Lower lobe of right lung (tissue), 2 donors: ENCODE measurements around the gene BAHD1. TPM values are rescaled to one million over a fixed set of nuclear protein-coding genes. Genes with fewer than 3 reads are reported as not detected.
A peak's percentile ranks its signal among the peaks of the same experiment; 100 is the strongest.

ENCODE experiments used
- ATAC-seq, 2 donors: fragments of 200-7000 bp; cut with Tn5 transposase; one replicate each; pipeline ENCODE4 v1.9.1; 2020 to 2022; ENCODE audit warnings: mild to moderate bottlenecking in 2 of 2, moderate library complexity in 2 of 2
- DNase-seq: peaks from one replicate; pipeline ENCODE4 v3.0.0-alpha.2; 2020
- H3K27ac ChIP-seq: fragments of 200-600 bp; one replicate; pipeline ENCODE4 v1.8.0; 2022
- H3K27me3 ChIP-seq: fragments of 200-600 bp; one replicate; pipeline ENCODE4 v1.8.0; 2022; ENCODE audit warnings: low read depth
- H3K36me3 ChIP-seq: fragments of 200-600 bp; one replicate; pipeline ENCODE4 v1.8.0; 2022; ENCODE audit warnings: mild to moderate bottlenecking
- H3K4me1 ChIP-seq: fragments of 200-600 bp; one replicate; pipeline ENCODE4 v1.8.0; 2022
- H3K4me3 ChIP-seq: fragments of 200-600 bp; one replicate; pipeline ENCODE4 v1.8.0; 2022; ENCODE audit warnings: mild to moderate bottlenecking
- H3K9me3 ChIP-seq: fragments of 200-600 bp; one replicate; pipeline ENCODE4 v1.8.0; 2022
- intact Hi-C: fragments of 100-400 bp; cut with DNase I; formaldehyde crosslinking; loops from one replicate; pipeline ENCODE4 v1.11.0; 2022
- total RNA-seq: library from RNA; stranded (reverse); fragmentation: NEBNext Ultra II Directional; extraction: Animal tissue kit (Norgen Biotek cat#: 25700); gene quantifications from one replicate; pipeline ENCODE4 v1.2.1, GENCODE V29; 2021
- TF ChIP-seq, protein P1 (sequence below): fragments of 200-600 bp; IDR thresholded peaks from one replicate; pipeline ENCODE4 v1.8.0; 2022; ENCODE audit warnings: antibody characterized with exemption, mild to moderate bottlenecking
- donor health status: DM: no; HTN: yes; CAD: no; lungs with severe emphysema.

BAHD1 gene
- total RNA-seq, 1 donor from 2014 or later: 23.9 TPM

DNA sequence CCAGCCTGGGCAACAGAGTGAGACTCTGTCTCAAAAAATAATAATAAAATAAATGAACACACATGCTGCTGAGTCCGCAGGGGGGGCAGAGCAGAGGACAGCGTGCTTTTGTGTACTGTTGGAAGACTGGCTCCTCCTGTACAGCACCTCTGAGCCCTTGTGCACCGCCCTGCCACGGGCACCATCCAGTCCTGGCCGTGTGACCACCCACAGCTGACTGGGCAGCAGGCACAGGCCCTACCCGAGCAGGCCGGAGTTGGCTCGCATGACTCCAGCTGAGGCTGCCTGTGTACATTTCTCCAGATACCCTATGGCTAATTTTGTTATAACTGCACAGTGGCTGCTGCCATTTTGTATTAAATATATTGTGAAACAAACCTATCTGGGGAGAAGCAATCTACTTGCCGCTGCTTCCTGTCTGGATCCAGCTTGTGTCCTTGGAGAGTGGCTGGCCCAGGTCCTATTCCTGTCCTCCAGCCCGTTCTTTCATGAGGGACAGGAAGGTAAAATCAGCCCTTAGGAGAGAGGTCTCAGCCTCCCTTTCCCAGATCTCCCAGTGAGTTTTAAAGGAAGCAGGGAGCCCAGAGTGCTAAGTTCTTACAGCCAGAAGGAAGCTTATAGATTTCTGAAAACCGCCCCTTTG lies 20.6 kb upstream of the BAHD1 start:
- Histone ChIP-seq H3K9me3 (no peaks in the 10 kb centered on the region), H3K4me3 (no peak overlapping the region), H3K36me3 (peaks cover 33% of the 10 kb centered on the region), H3K4me1 (peaks cover 24% of the 10 kb centered on the region), H3K27me3 (no peaks in the 10 kb centered on the region), H3K27ac (no peak overlapping the region)
- ATAC-seq (no peak), DNase-seq (no peak)
- intact Hi-C loops: no loop called here
- TF ChIP-seq, protein P1, sequence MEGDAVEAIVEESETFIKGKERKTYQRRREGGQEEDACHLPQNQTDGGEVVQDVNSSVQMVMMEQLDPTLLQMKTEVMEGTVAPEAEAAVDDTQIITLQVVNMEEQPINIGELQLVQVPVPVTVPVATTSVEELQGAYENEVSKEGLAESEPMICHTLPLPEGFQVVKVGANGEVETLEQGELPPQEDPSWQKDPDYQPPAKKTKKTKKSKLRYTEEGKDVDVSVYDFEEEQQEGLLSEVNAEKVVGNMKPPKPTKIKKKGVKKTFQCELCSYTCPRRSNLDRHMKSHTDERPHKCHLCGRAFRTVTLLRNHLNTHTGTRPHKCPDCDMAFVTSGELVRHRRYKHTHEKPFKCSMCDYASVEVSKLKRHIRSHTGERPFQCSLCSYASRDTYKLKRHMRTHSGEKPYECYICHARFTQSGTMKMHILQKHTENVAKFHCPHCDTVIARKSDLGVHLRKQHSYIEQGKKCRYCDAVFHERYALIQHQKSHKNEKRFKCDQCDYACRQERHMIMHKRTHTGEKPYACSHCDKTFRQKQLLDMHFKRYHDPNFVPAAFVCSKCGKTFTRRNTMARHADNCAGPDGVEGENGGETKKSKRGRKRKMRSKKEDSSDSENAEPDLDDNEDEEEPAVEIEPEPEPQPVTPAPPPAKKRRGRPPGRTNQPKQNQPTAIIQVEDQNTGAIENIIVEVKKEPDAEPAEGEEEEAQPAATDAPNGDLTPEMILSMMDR: no peak

GRCh38 chr15:40420793-40421192 lies 20.0 kb upstream of the BAHD1 start:
- intact Hi-C loops: no loop called here
- Histone ChIP-seq H3K36me3 (peaks cover 27% of the 10 kb centered on the region), H3K4me3 (no peak overlapping the region), H3K27ac (no peak overlapping the region), H3K4me1 (peaks cover 24% of the 10 kb centered on the region), H3K27me3 (no peaks in the 10 kb centered on the region), H3K9me3 (no peaks in the 10 kb centered on the region)
- TF ChIP-seq, protein P1: no peak
- ATAC-seq (peak; percentile 70 to 73), DNase-seq (peak; percentile 86)

DNA sequence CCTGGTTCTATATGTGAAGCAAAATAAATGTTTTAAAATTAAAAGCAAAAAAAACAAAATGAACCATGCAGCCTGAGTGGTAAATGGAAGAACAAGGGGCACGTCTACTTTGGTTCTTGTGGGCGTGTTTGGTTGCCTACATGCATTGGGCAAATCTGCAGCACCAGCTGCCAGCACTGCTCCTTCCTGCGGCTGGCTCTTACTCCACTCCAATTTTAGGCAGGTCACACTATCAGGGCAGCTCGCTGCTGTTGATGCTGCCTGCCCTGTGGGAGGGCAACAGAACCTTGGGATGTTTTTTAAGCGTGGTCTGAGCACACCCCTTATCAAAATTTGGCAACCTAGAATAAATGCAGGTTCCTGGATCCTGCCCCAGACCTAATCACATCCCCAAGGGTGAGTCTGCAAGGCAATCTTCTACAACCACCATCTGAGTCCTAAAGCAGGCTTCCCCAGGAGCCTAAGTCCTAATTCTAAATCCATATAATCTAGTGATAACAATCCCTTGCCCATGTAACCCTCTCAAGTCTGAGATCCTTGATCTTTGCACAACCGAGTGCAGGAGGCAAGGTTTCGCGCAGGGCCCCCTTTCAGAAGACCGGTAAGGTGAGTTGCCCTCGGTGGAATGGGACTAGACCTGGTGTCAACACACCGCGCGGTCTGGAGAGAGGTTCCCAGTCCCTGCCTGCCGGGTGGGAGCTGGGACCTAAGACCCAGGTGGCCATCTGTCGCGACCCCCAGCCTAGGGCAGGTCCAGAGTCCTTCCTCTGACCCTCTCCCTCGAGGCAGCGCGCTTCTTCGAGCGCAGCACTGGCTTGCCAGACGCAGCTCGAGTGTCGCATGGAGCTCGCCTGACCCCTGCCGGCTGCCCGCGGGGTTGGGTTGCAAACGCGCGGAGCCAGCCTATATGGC lies 19.3 kb upstream of the BAHD1 start:
- peak; percentile 89 for DNase-seq
- intact Hi-C loops: no loop called here
- H3K4me1 ChIP-seq: peaks cover 24% of the 10 kb centered on the region
- ATAC-seq: peak; percentile 93 to 97
- H3K27ac ChIP-seq: no peak overlapping the region
- peaks cover 20% of the 10 kb centered on the region for H3K36me3 ChIP-seq
- H3K9me3 ChIP-seq: no peaks in the 10 kb centered on the region
- no peaks in the 10 kb centered on the region for H3K27me3 ChIP-seq
- H3K4me3 ChIP-seq: no peak overlapping the region
- TF ChIP-seq, protein P1: peak; percentile 96

- Histone ChIP-seq H3K27ac (no peak overlapping the region), H3K4me1 (peaks cover 24% of the 10 kb centered on the region), H3K36me3 (no peaks in the 10 kb centered on the region), H3K4me3 (no peak overlapping the region), H3K27me3 (no peaks in the 10 kb centered on the region), H3K9me3 (no peaks in the 10 kb centered on the region)
- intact Hi-C loops: no loop called here
- TF ChIP-seq, protein P1: no peak
- ATAC-seq (no peak), DNase-seq (no peak)
These were observed 16.2 kb upstream of the BAHD1 start for GRCh38 chr15:40424483-40425115.

- H3K9me3 ChIP-seq: no peaks in the 10 kb centered on the region
- TF ChIP-seq, protein P1: no peak
- H3K27me3 ChIP-seq: no peaks in the 10 kb centered on the region
- no peaks in the 10 kb centered on the region for H3K36me3 ChIP-seq
- intact Hi-C loops: no loop called here
- DNase-seq (no peak), ATAC-seq (no peak)
- H3K4me3 ChIP-seq: no peak overlapping the region
- no peak overlapping the region for H3K27ac ChIP-seq
- peaks cover 15% of the 10 kb centered on the region for H3K4me1 ChIP-seq
These were observed 15.1 kb upstream of the BAHD1 start for GRCh38 chr15:40425681-40426080.
